Tibial nerve (tissue), 4 donors: Measurements from ENCODE around the gene REG1A. TPM values are rescaled to one million over a fixed set of nuclear protein-coding genes. Genes with fewer than 3 reads are reported as not detected.

Experiments used
- DNase-seq, 2 donors: peaks; one replicate each; pipeline ENCODE4 v3.0.0-alpha.2; 2019; ENCODE audit warnings: low spot score in 2 of 2
- H3K27ac ChIP-seq, 4 donors: fragments of 200-600 bp; sonication (generic) in 3 of 4; one replicate each; pipeline ENCODE4 v1.5.1; 2017 to 2019; ENCODE audit warnings: mild to moderate bottlenecking in 1 of 4
- H3K27me3 ChIP-seq, 2 donors: fragments of 200-600 bp; sonication (generic) in 1 of 2; one replicate each; pipeline versions ENCODE4 v1.5.1 to v1.6.0; 2017 to 2019
- H3K36me3 ChIP-seq, 3 donors: fragments of 200-600 bp; sonication (generic); one replicate each; pipeline ENCODE4 v1.5.1; 2018 to 2019
- H3K4me1 ChIP-seq, 4 donors: fragments of 200-600 bp; sonication (generic) in 3 of 4; one replicate each; pipeline ENCODE4 v1.5.1; 2017 to 2019
- H3K4me3 ChIP-seq, 4 donors: fragments of 200-600 bp; sonication (generic) in 3 of 4; one replicate each; pipeline ENCODE4 v1.5.1; 2017 to 2019; ENCODE audit warnings: mild to moderate bottlenecking in 1 of 4, moderate library complexity in 1 of 4
- H3K9me3 ChIP-seq, 4 donors: fragments of 200-600 bp; sonication (generic) in 3 of 4; one replicate each; pipeline ENCODE4 v1.5.1; 2017 to 2019
- CTCF ChIP-seq, 5 experiments: fragments of 200-600 bp in 3 of 5; fragments of 450-650 bp in 2 of 5; sonication (generic) in 3 of 5; IDR thresholded peaks; one replicate each; pipeline ENCODE4 v1.5.1; 2016 to 2019; ENCODE audit warnings: antibody characterized with exemption in 5 of 5, mild to moderate bottlenecking in 3 of 5, moderate library complexity in 2 of 5
- EP300 ChIP-seq, 2 donors: sonication (generic); formaldehyde crosslinking; IDR thresholded peaks; one replicate each; pipeline ENCODE4 v1.6.1; 2017; ENCODE audit warnings: antibody characterized with exemption in 2 of 2, mild to moderate bottlenecking in 1 of 2
- POLR2A ChIP-seq, 2 donors: fragments of 450-650 bp; IDR thresholded peaks; one replicate each; pipeline ENCODE4 v1.6.1; 2017; ENCODE audit warnings: antibody characterized with exemption in 2 of 2, mild to moderate bottlenecking in 2 of 2, moderate library complexity in 2 of 2
- WGBS, 2 donors: methylation state at CpG; one replicate each; pipeline ENCODE4 v1.1.5; 2018; 5-methylcytosine and 5-hydroxymethylcytosine counted together
- total RNA-seq, 4 donors: library from RNA; depleted of rRNA; stranded (reverse); fragments of >200 nt; gene quantifications; one replicate each; pipeline ENCODE4 v1.1.0, GENCODE V29; 2016

The REG1A gene
- total RNA-seq, 4 donors from 2014 or later: 3.8 to 30.9 (median 9.2) TPM

GRCh38 chr2:79099140-79099686, 21.1 kb upstream of the REG1A start:
- Histone ChIP-seq H3K9me3 (peaks cover 0 to 10% (median 0%) of the 10 kb centered on the region in 4 donors), H3K27me3 (no peaks in the 10 kb centered on the region), H3K36me3 (no peaks in the 10 kb centered on the region), H3K27ac (no peak overlapping the region), H3K4me1 (no peaks in the 10 kb centered on the region), H3K4me3 (no peak overlapping the region)
- 56 to 62% methylated on average over 7 of the region's 7 CpGs for WGBS, 2 donors
- no peak for TF ChIP-seq CTCF (IDR thresholded peaks at IDR 0.05)
- DNase-seq: no peak

- no peak for TF ChIP-seq CTCF (IDR thresholded peaks at IDR 0.05)
- TF ChIP-seq EP300 (IDR thresholded peaks at IDR 0.05): no peak
- TF ChIP-seq POLR2A (IDR thresholded peaks at IDR 0.05): no peak
- Histone ChIP-seq H3K4me3 (no peak overlapping the region), H3K9me3 (peaks cover 0 to 10% (median 0%) of the 10 kb centered on the region in 4 donors), H3K36me3 (no peaks in the 10 kb centered on the region), H3K4me1 (no peaks in the 10 kb centered on the region), H3K27ac (no peak overlapping the region), H3K27me3 (no peaks in the 10 kb centered on the region)
- 76 to 91% methylated on average over 1 of the region's 1 CpG for WGBS, 2 donors
- DNase-seq: no peak
These were observed 20.0 kb upstream of the REG1A start for GRCh38 chr2:79100285-79100684.

- H3K27ac ChIP-seq: no peak overlapping the region
- H3K27me3 ChIP-seq: no peaks in the 10 kb centered on the region
- H3K9me3 ChIP-seq: peaks cover 0 to 10% (median 0%) of the 10 kb centered on the region in 4 donors
- no peak for TF ChIP-seq EP300 (IDR thresholded peaks at IDR 0.05)
- TF ChIP-seq POLR2A (IDR thresholded peaks at IDR 0.05): no peak
- no peak for TF ChIP-seq CTCF (IDR thresholded peaks at IDR 0.05)
- no peaks in the 10 kb centered on the region for H3K36me3 ChIP-seq
- DNase-seq: no peak
- H3K4me1 ChIP-seq: no peaks in the 10 kb centered on the region
- WGBS, 2 donors: 73 to 91% methylated on average over 2 of the region's 2 CpGs
- H3K4me3 ChIP-seq: no peak overlapping the region
These were observed 19.3 kb upstream of the REG1A start for GRCh38 chr2:79101024-79101423.

- 53 to 71% methylated on average over 2 of the region's 2 CpGs for WGBS, 2 donors
- no peak overlapping the region for H3K4me3 ChIP-seq
- no peak for TF ChIP-seq CTCF (IDR thresholded peaks at IDR 0.05)
- no peak for TF ChIP-seq EP300 (IDR thresholded peaks at IDR 0.05)
- no peak for TF ChIP-seq POLR2A (IDR thresholded peaks at IDR 0.05)
- no peak overlapping the region for H3K27ac ChIP-seq
- H3K9me3 ChIP-seq: peaks cover 0 to 10% (median 0%) of the 10 kb centered on the region in 4 donors
- DNase-seq: no peak
- no peaks in the 10 kb centered on the region for H3K36me3 ChIP-seq
- no peaks in the 10 kb centered on the region for H3K4me1 ChIP-seq
- H3K27me3 ChIP-seq: no peaks in the 10 kb centered on the region
These were observed 17.1 kb upstream of the REG1A start for GRCh38 chr2:79103214-79103613.

GRCh38 chr2:79105259-79105658, 15.0 kb upstream of the REG1A start:
- no peaks in the 10 kb centered on the region for H3K27me3 ChIP-seq
- no peaks in the 10 kb centered on the region for H3K4me1 ChIP-seq
- no peak overlapping the region for H3K4me3 ChIP-seq
- H3K9me3 ChIP-seq: peaks cover 0 to 10% (median 0%) of the 10 kb centered on the region in 4 donors
- no peaks in the 10 kb centered on the region for H3K36me3 ChIP-seq
- no peak overlapping the region for H3K27ac ChIP-seq
- DNase-seq: no peak
- TF ChIP-seq CTCF (IDR thresholded peaks at IDR 0.05) (no peak), POLR2A (IDR thresholded peaks at IDR 0.05) (no peak), EP300 (IDR thresholded peaks at IDR 0.05) (no peak)
- WGBS, 2 donors: 86 to 90% methylated on average over 2 of the region's 2 CpGs
